Kidney (tissue), 14 donors: ENCODE measurements around the gene ACAD9. TPM values are rescaled to one million over a fixed set of nuclear protein-coding genes. Genes with fewer than 3 reads are reported as not detected.

ENCODE experiments used
- DNase-seq, 5 donors: peaks; one replicate each; pipeline ENCODE4 v3.0.0-alpha.2; 2013 to 2020
- FAIRE-seq: peaks from 2 replicates; lab custom pipeline; 2012; peaks lifted over from hg19 to GRCh38; lab: Jason Lieb, UNC
- H3K27ac ChIP-seq, 2 donors: one replicate each; pipeline ENCODE4 v1.7.0; 2013; ENCODE audit warnings: low read depth in 2 of 2, low read length in 2 of 2, inconsistent platforms in 1 of 2
- H3K27me3 ChIP-seq: one replicate; pipeline ENCODE4 v1.7.1; 2013; ENCODE audit warnings: low read length, inconsistent platforms; ENCODE audit not compliant: control insufficient read depth, insufficient read depth
- H3K36me3 ChIP-seq, 3 donors: one replicate each; pipeline versions ENCODE4 v1.7.0 to v1.7.1; 2013; ENCODE audit warnings: low read length in 3 of 3, control low read depth in 1 of 3, inconsistent platforms in 1 of 3; ENCODE audit not compliant: insufficient read depth in 3 of 3, control insufficient read depth in 2 of 3
- H3K4me1 ChIP-seq, 3 donors: one replicate each; pipeline versions ENCODE4 v1.7.0 to v1.7.1; 2013; ENCODE audit warnings: low read length in 3 of 3, inconsistent platforms in 1 of 3, low read depth in 1 of 3; ENCODE audit not compliant: control insufficient read depth in 2 of 3, insufficient read depth in 2 of 3
- H3K4me3 ChIP-seq, 3 donors: one replicate each; pipeline versions ENCODE4 v1.7.0 to v1.8.1; 2013; ENCODE audit warnings: low read length in 3 of 3, control low read depth in 1 of 3, inconsistent platforms in 1 of 3
- H3K9ac ChIP-seq, 3 donors: one replicate each; pipeline versions ENCODE4 v1.7.0 to v1.7.1; 2013; ENCODE audit warnings: low read length in 3 of 3, control low read depth in 1 of 3, inconsistent platforms in 1 of 3
- H3K9me3 ChIP-seq, 3 donors: one replicate each; pipeline versions ENCODE4 v1.7.0 to v1.7.1; 2013; ENCODE audit warnings: low read length in 3 of 3, control low read depth in 1 of 3, inconsistent platforms in 1 of 3; ENCODE audit not compliant: control insufficient read depth in 2 of 3, insufficient read depth in 1 of 3
- intact Hi-C: fragments of 100-400 bp; cut with DNase I; formaldehyde crosslinking; loops from one replicate; pipeline ENCODE4 v1.11.1; 2022
- polyA plus RNA-seq: library from polyadenylated mRNA; stranded (reverse); fragments of 350-450 nt; fragmentation: Illumina TruSeq; extraction: RNeasy Lipid Tissue Mini Kit (QIAGEN cat#74804); gene quantifications from one replicate; pipeline ENCODE4 v1.2.3, GENCODE V29; 2014; ENCODE audit warnings: low read depth, low replicate concordance; ENCODE audit not compliant: insufficient read depth
- total RNA-seq: library from RNA; stranded (reverse); fragmentation: NEBNext Ultra II Directional; extraction: Animal tissue kit (Norgen Biotek cat#: 25700); gene quantifications from one replicate; pipeline ENCODE4 v1.2.1, GENCODE V29; 2021
- TF ChIP-seq, protein P1 (sequence below): IDR thresholded peaks from 3 replicates; pipeline ENCODE4 v1.5.1; 2012; ENCODE audit warnings: mild to moderate bottlenecking, moderate library complexity, borderline replicate concordance; ENCODE audit not compliant: insufficient read depth; ENCODE audit errors: extremely low read depth
- donor health status: control.
- donor health status: control.
- donor health status: control.
- donor health status: control.
- donor health status: control.
- donor health status: DM: yes; HTN: yes; CAD: no.
- donor health status: Normal renal cell carcinoma (clear cell type).

Gene ACAD9
- total and polyA plus RNA-seq, 2 donors from 2014 or later, result 36.2 to 50.2 TPM

DNA sequence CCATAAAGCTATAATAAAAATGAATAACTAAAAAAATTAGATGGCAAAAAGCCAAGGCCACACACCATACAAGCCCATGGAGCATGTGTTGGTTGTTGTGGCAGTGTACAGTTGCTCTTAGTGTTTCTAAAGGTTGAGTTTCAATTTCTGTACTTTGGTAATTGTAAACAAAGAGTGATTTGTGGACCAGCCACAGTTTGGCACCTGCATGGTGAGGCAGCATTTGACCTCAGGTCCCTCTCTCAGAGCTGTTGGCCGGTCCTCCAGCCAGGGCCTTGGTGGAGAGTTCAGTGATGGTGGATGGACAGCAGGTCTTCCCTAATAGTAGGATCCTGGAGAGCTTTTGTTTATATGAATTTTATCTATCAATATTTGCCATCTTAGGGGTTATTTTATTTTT, 5.6 kb downstream of the ACAD9 start:
- DNase-seq (no peak), FAIRE-seq (no peak)
- Histone ChIP-seq H3K9ac (no peak overlapping the region), H3K4me3 (no peak overlapping the region), H3K4me1 (peaks cover 0 to 10% (median 2%) of the 10 kb centered on the region in 3 donors), H3K27me3 (no peaks in the 10 kb centered on the region), H3K9me3 (no peaks in the 10 kb centered on the region), H3K27ac (no peak overlapping the region), H3K36me3 (peaks cover 0 to 10% (median 0%) of the 10 kb centered on the region in 3 donors)
- TF ChIP-seq, protein P1, sequence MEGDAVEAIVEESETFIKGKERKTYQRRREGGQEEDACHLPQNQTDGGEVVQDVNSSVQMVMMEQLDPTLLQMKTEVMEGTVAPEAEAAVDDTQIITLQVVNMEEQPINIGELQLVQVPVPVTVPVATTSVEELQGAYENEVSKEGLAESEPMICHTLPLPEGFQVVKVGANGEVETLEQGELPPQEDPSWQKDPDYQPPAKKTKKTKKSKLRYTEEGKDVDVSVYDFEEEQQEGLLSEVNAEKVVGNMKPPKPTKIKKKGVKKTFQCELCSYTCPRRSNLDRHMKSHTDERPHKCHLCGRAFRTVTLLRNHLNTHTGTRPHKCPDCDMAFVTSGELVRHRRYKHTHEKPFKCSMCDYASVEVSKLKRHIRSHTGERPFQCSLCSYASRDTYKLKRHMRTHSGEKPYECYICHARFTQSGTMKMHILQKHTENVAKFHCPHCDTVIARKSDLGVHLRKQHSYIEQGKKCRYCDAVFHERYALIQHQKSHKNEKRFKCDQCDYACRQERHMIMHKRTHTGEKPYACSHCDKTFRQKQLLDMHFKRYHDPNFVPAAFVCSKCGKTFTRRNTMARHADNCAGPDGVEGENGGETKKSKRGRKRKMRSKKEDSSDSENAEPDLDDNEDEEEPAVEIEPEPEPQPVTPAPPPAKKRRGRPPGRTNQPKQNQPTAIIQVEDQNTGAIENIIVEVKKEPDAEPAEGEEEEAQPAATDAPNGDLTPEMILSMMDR, result no peak
- intact Hi-C loops, result no loop called here

DNA sequence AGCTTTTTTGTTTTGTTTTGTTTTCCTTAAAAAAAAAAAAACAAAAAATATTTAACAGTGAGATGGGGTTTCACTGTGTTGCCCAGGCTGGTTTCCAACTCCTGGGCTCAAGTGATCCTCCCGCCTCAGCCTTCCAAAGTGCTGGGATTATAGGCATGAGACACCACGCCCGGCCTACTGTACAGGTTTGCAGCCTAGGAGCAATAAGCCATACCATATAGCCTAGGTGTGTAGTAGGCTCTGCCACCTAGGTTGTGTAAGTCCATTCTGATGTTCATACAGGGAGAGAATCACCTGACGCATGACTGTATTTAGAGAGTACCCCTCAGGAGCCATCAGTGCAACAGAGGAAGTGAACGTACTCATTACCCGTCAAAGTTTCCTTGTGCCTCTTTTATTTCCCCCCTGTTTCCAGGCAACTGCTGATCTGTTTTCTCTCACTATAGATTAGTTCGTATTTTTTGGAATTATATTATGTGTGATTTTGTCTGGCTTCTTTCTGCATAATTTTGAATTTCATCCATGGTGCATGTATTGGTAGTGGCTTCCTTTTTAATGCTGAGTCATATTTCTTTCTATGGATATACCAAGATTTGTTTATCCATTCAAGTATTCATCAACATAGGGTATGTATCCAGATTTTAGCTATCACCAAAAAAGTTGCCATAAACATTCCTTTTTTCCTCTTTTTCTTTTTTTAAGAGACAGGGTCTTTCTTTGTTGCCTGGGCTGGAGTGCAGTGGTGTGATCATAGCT, 9.9 kb downstream of the ACAD9 start:
- intact Hi-C loops, result no loop called here
- DNase-seq (no peak), FAIRE-seq (no peak)
- TF ChIP-seq, protein P1, result no peak
- H3K27me3 ChIP-seq, result no peaks in the 10 kb centered on the region
- H3K36me3 ChIP-seq, result peaks cover 0 to 18% (median 3%) of the 10 kb centered on the region in 3 donors
- H3K4me1 ChIP-seq, result no peaks in the 10 kb centered on the region
- no peaks in the 10 kb centered on the region for H3K9me3 ChIP-seq
- H3K27ac ChIP-seq, result no peak overlapping the region
- H3K9ac ChIP-seq, result no peak overlapping the region
- H3K4me3 ChIP-seq, result no peak overlapping the region

DNA sequence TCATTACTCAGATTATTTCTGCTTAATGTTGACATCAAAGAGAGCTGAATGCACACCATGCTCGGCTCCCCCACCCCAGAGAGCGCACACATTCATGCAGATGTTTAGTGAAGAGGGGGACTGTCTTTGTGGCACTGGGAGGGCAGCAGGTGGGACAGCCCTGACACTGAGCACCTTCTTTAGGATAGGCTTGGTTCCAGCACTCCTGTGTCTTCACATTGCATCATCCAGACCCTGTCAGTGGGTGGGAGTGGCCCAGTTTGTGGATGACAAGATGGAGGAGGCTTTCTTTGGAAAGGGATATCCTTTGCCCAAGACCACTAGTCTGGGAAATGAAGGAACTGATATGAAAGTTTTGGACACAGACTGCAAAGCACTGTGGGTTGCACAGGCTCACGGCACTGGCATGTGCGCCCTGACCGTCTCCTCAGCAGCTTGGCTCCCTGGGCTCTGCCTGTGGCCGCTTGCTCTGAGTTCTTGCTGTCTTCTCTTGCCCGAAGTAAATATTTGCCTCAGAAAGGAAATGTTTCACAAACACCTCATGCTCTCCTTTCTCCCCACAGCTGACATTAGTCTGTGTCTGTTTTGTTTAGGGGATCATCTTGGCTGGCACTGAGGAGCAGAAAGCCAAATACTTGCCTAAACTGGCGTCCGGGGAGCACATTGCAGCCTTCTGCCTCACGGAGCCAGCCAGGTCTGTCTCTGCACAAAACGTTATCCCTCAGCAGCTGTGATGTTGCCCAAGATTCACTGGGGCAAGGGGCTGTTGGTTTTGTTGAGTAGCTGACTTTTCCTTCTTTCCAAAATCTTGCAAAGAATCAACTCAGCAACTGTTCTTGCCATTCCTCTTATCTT, 16.6 kb downstream of the ACAD9 start:
- intact Hi-C loops, result no loop called here
- H3K36me3 ChIP-seq, result peaks cover 10 to 47% (median 35%) of the 10 kb centered on the region in 3 donors
- FAIRE-seq, result no peak
- H3K4me1 ChIP-seq, result no peaks in the 10 kb centered on the region
- no peak overlapping the region for H3K9ac ChIP-seq
- no peaks in the 10 kb centered on the region for H3K27me3 ChIP-seq
- H3K9me3 ChIP-seq, result no peaks in the 10 kb centered on the region
- H3K27ac ChIP-seq, result no peak overlapping the region
- H3K4me3 ChIP-seq, result no peak overlapping the region
- DNase-seq, result no peak
- TF ChIP-seq, protein P1, result no peak
